Suppressor macrophage treated with lipopolysaccharide for 1 hour (primary cell): ENCODE measurements around the gene SIGLEC15.

Source experiments
- DNase-seq, 3 donors: peaks; one replicate each; pipeline ENCODE4 v3.0.0-alpha.2; 2020 to 2022

SIGLEC15 gene

DNA sequence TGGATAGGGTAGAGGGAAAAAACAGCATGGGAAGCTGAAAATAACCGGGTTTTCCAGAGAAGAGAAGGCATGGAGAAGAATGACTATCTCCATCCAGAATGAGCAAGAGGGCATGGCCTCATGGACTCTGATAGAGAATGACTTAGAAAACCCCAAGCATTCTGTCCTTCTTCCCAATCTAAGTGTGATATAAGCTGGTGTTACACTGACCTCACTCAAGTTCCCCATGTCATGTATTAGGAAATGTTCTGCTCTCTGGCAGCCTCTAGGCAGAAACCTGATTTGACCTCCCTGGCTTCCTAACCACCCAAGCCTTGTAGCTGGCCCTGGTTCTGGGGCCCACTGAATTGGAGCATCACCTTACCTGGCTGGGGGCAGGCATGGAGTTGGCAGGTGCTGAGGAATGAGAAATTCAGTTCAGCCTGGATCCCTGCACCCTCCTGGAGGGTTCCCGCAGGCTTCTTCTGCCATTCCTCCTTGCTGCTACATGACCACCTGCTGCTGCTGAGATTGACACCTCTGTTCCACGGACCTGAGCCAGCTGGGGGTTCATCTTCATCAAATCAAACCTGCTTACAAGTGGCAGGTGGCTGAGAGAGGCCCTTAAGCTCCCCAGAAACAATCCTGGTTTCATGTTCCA, 5.2 kb upstream of the SIGLEC15 start:
- DNase-seq: peak; percentile 84 to 94 (median 90)

DNA sequence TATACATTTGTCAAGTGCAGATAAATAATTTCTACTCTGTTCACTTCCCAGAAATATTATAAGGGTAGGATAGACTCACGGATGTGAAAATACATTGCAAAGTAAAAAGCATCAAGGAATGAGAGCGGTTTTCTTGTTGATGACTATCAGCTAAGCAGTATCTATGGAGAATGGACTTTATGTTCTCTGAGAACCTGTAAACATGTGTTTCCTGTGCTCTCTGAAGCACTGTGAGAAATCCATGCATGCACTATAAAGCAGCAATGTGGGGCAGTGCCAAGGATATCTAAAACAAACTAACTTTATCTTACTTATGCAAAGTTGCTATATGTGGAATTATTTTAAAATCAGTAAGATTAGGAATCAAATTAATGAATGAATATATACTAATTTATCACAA, 4.4 kb upstream of the SIGLEC15 start:
- DNase-seq: no peak

DNA sequence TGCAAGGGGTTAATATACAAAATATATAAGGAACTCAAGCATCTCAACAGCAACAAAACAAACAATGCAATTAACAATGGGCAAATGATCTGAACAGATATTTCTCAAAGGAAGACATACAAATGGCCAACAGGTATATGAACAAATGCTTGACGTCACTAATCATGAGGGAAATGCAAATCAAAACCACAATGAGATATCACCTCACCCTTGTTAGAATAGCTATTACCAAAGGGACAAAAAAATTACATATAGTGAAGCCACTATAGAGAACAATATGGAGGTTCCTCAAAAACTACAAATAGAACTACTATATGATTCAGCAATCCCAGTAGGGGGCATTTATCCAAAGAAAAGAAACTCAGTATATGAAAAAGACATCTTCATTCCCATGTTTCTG, 3.8 kb upstream of the SIGLEC15 start:
- DNase-seq: peak in 2 of 3 donors; percentile 42 to 52

DNA sequence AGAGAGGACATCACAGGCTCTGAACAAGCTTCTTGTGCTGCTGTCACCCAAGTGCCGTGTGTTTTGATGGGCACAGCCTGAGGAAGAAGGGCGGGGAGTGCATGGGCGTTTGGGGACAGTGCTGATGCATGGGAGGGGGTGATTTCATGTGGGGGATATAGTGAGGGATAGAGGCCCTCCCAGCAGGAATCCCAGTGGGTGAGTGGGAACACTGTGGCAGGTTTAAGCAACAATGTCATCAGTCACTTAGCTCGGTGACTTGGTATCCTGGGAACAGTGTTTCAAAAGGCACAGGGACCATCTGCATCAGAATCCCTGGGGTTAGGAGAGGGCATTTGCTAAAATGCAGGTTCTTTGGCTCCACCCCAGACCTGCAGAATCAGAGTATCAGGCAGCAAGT, 609 bp downstream of the SIGLEC15 start:
- peak; percentile 43 to 81 (median 50) for DNase-seq

DNA sequence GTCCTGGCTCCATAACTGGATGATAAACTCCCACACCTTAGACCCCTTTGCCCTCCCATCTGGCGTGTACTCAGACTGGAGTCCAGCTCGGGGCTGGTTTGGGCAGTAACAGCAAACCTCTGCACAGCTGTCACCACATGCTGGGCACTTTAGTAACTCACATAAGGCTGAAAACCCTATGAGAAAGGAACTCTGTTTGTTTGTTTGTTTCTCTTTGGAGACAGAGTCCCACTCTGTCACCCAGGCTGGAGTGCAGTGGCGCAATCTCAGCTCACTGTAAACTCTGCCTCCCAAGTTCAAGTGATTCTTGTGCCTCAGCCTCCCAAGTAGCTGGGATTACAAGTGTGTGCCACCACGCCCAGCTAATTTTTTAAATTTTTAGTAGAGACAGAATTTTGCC, 1.2 kb downstream of the SIGLEC15 start:
- DNase-seq: peak; percentile 32 to 62 (median 45)

DNA sequence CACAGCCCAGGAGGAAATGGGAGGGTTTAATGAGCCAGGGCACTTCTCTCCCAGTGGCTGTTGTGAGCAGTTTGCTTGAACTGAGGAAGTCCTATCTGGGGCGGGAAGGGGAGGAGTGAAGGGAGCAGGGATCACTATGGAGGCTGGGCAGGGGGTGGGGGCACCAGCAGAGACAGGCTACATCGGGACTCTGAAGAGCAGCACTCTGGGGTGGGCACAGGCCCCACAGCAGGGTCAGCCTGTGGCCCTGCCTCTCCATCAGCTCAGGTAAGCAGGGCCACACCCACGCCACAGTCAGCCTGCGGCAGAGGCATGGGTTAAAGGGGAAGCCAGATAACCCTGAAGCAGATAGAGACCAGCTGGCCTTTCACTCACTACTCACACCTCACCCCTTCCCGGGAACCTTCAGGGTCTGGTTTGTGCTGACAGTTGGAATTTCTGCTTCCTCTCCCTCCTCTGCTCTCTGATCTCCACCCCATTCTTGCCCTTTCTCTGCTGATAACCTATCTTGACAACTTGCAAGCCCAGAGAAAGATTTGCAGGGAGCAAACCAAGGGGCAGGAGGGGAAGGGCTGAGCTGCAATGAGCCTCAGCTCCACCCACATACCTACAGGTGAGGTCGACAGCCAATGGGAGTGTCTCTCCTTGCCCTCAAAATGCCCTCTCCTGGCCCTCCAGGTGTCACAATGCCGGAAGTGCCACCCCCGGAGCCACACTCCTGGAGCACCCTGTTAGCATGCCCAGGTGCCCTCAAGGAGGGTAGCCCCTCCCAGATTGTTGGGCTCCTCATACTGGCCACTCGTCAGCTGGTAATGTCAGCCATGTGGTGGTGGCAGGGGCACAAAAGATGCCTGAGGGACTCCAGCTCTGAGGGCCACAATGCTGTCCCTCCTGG, 3.7 kb downstream of the SIGLEC15 start:
- peak; percentile 74 to 81 (median 80) for DNase-seq

DNA sequence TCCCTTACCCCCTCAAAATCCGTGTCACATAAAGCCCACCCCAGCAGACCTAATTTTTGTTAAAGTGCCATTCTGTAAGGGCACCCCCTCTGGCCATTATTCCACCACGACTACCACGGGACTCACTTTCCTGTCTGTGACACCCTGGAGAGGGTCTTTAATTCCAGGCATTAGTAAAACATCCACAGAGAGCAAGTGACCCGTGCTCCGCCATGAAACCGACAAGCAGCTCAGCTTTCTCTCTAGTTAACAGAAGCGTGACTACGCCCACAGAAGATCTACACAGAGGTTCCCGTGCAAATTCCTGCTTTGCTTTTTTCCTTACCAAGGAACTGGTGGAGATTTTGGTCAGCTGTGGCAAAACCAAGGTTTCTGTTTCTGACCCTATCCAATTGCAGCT, 4.4 kb downstream of the SIGLEC15 start:
- no peak for DNase-seq

DNA sequence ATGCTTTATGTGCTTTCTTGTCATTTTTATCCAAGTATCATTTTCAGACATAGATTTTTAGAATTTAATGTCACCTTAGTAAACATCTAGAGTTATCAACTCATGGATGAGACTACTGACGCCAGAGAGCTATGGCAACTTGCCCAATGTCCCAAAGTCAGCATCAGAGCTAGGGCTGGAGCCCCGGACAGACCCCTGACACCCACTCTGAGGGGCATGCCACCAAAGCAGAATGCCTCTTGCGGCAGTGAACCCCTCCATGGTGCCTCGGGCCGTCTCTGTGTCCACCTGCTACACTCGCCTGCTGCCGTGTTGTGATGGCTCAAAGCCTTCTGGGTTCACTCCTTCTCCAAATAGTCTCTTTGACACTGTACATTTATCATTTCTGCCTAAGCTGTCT, 5.4 kb downstream of the SIGLEC15 start:
- DNase-seq: no peak

DNA sequence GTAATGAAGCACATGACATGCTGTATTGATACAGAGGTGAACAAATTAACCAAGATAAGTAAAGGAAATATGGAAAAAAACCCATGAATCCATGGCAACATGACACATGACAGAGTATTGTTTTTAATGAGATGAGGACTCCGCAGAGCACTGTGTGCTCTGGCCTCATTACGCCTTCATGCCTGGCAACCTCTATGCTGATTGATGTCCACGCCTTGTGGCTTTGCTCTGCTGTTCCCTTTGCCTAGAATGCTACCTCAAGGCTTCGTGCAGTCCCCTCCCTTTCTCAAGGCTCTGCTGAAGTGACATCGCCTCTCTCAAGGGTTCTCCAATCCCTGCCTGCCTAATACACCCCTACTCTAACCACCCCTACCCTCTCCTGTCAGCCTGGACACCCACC, 8.4 kb downstream of the SIGLEC15 start:
- DNase-seq: no peak

DNA sequence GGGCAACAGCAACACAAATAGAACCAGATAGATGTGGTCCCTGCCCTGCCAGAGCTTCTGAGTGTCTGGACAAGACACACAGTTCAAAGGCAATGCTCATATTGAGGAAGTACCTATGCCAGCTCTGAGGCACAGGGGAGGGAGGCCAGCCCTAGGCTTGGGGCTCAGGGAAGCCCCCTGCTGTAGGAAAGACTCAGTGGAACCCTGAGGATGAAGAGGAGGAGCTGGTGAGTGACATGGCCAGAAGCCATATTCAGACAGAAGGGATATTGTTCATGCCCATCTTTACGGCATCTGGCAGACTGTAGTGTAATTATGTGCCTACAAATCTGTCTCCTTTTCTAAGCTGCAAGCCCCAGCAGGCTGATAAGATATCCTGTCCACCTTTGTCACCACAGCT, 8.8 kb downstream of the SIGLEC15 start:
- DNase-seq: no peak

DNA sequence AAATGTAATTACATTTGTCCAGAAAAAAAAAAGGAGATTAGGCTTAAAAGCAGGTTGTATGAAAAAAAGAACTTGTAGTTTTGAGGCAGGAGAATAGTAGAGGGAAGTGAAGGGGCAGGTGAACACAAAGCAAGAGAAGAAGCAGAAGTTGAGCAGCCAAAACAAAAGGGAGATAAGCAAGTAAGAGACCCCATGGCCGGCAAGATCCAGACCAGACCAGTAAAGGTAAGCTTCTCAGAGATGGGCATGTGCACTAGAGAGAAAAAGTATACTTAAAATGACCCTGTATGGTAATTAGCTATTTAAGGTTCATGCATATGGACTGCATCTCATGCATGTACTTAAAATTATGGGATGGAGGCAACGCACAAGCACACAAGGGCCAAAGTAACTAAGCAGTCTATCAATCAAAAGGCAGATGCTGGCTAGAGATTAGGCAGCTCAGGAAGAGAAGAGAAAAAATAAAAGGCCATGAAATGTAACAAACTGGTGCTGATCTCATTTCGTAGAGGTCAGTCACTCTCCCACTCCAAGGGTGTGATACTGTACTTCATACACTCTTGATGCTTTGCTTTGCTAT, 9.7 kb downstream of the SIGLEC15 start:
- no peak for DNase-seq

DNA sequence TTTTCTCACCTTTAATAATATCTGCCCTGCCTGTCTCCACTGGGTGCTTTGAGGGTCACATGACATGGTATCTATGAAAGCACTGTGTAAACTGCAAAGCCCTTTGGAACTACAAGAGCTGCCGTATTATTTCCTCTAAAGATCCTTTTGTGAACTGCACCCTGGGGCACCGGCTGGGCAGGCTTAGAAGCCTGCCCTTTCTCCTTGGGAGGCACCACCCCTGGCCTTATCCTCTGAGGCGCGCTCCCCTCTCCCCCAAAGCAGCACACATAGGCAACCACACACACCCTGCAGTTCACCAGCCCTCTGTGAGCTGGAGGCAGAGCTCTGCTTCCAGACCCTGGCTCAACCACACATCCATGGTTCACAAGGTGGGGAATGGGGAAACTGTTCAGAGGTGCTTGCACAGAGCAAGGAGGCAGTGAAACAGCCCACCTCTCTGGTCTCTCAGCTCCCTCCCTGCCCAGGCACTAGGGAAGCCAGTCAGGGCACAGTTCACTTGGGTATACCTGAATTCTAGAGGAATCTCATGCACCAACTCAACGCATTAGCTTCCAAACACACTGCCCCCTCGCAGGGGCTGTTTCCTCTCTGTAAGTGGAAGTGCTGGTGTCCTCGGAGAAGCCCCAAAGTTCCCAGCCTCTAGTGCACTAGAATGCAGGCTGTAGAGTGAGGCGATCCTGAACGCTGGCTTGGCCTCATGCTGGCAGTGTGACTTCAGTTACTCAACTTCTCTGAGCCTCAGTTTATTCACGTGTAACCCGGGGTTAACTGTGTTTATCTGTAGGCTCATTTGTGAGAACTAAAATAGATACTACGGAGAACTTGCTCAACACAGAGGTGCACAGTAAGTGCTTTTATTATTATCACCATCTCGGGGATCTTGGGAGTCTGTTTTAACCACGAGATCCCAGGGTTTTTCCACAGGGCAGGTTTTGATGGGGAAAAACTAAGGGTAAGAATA, 11.0 kb downstream of the SIGLEC15 start:
- DNase-seq: peak; percentile 34 to 60 (median 43)

DNA sequence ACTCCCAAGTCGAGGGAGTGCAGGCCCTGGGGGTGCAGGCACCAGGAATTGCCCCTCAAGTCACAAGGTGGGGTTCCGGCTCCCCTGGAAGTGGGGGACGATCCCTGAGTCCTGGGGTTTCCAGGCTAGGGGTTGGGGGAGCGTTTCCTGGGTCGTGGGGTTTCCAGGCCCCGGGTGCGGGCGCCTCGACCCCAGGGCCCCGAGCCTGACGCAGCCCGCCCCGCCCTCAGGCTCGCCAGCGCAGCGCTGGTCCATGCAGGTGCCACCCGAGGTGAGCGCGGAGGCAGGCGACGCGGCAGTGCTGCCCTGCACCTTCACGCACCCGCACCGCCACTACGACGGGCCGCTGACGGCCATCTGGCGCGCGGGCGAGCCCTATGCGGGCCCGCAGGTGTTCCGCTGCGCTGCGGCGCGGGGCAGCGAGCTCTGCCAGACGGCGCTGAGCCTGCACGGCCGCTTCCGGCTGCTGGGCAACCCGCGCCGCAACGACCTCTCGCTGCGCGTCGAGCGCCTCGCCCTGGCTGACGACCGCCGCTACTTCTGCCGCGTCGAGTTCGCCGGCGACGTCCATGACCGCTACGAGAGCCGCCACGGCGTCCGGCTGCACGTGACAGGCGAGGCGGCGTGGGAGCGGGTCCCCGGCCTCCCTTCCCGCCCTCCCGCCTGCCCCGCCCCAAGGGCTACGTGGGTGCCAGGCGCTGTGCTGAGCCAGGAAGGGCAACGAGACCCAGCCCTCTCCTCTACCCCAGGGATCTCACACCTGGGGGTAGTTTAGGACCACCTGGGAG, 12.0 kb downstream of the SIGLEC15 start:
- DNase-seq: peak; percentile 72 to 90 (median 87)

DNA sequence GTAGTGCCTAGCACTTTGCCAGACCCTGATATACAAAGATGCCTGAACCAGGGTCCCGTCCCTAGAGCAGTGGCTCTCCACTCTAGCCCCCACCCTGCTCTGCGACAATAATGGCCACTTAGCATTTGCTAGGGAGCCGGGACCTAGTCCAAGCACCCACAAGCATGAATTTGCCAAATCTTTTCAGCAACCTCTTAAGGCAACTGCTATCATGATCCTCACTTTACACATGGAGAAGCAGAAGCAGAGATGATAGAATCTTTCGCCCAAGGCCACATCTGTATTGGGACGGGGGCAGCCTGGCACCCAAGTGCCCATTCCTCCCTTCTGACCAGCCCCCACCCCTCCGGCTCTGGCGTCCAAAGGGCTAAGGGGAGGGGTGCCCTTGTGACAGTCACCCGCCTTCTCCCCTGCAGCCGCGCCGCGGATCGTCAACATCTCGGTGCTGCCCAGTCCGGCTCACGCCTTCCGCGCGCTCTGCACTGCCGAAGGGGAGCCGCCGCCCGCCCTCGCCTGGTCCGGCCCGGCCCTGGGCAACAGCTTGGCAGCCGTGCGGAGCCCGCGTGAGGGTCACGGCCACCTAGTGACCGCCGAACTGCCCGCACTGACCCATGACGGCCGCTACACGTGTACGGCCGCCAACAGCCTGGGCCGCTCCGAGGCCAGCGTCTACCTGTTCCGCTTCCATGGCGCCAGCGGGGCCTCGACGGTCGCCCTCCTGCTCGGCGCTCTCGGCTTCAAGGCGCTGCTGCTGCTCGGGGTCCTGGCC, 13.0 kb downstream of the SIGLEC15 start:
- DNase-seq: no peak

DNA sequence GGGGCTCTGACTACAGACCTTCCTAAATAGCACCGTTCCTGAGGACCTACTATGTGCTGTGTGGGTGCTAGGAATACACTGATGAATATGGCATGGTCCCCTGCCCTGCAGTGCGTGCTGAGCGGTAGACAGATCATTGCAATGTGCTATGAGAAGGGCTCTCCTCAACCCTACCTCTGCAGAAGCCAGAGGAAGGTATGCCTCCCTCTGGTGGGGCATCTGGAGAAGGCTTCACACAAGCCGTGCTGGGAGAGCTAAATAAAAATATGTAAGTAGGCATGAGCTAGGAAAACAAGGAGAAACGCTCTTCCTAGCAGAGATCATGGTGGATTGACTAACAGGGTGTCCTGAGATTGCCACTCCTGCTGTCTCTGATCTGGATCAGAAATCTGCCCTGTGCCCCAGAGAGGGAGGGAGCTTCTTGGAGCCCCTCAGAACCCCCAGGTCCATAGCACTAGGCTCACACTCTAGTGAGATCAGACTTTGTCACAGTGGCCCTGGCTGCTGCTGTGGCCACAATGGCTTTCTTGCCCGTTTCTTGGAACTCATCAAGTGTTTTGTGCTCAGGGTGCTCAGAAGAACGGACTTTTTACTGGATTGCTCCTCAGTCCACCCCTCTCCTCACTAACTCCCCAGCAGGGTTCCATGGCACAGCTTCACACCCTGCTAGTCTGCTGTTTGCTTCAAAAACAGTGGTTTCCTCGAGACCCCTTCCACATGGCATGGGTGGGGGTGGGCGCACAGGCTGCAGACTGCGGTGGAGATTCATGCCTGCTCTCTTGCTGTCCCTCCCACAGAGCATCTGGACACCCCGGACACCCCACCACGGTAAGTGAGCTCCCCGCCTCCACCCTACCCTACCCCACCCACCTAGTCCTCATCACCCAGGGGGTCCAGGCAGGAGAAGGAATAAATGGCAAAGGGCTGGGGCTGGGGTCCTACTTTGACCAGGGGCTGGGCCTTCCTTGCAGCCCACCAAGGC, 14.2 kb downstream of the SIGLEC15 start:
- peak; percentile 59 to 66 (median 60) for DNase-seq

DNA sequence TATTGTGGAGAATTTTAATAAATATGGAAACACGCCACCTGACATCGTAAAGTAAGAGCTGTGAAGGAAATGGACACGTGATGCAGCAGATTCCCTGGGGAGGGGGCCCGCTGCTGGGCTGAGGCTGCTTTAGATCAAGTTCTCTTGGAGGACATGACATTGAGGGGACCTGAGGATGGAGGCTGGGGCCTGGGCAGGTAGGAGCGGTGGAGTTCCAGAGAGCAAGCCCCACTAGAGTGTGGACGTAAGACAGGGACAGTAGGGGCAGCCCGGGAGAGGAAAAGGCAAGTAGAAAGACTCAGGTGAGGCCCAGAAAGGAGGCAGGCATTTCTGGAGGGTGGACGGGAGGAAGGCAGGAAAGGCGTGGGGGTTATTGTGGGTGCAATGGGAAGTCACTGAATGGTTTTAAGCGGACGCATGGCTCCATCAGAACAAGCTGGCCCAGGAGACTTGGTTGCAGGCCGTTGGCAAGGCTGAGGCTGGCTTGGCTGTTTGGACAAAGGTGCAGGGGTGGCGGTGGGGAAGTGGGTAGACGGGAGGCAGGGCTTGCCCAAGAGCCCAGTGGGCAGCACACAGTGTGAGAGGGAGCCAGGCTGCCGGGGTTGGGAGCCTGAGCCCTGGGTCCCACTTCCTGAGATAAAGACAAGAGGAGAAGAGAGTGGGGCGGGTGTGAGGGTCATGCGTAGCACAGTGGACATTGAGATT, 15.7 kb downstream of the SIGLEC15 start:
- DNase-seq: no peak

DNA sequence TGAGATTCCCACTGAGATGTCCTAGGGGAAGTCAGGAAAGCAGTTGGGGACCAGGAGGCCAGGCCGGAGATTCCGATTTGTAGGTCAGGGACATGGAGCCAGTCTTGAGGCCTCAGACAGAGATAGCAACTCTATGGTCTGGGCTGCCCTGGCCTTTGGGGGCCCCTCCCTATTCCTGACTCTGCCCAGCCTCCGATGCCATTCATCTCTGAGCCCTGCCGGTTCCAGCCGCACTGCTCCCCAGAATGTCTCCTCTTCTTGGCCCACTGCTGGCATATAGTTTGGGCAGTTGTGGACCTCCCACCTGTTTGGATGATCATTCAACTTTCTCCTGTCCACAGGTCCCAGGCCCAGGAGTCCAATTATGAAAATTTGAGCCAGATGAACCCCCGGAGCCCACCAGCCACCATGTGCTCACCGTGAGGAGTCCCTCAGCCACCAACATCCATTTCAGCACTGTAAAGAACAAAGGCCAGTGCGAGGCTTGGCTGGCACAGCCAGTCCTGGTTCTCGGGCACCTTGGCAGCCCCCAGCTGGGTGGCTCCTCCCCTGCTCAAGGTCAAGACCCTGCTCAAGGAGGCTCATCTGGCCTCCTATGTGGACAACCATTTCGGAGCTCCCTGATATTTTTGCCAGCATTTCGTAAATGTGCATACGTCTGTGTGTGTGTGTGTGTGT, 16.4 kb downstream of the SIGLEC15 start:
- DNase-seq: no peak

DNA sequence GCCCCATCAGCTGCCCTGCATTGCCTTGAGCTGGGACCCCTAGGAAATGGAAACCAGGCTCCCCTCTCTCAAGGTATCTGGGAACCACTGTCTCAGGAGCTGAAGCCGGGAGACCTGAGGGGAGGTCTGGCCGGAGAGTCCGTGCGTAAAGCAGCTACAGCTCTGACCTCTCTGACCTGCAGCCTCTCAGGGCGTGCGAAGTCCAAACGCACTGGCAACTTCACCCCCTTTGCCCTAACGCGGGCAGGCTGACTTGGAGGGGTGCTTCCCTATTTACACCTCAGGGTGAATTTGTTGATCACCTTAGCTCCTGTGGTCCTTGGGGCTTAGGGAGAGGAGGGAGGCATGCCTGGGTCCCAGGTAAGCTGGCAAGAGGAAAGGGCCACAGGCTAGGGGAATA, 17.5 kb downstream of the SIGLEC15 start:
- DNase-seq: no peak

DNA sequence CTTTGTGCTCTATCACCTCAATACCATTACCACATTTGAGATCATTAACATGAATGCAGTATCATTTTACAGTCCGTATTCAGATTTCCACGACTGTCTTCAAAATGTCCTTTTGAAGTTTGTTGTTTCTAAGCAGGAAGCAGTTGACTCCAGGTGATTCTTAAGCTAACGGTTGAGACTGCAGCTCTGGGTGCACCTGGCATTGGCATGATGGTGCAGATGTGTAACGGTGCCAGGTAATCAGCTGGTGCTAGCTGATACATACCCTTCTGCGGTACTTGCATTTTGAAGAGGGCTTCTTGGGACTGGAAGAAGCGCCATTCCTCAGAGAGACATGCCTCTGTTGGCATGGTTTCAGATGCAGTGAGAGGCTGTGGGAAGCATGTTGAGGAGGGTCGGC, 19.5 kb downstream of the SIGLEC15 start:
- DNase-seq: no peak
